ENCODE results near the gene KXD1.

GRCh38 chr19:18610556-18611326 is 53.1 kb downstream of the KXD1 start:
- TF ChIP-seq CTCF (IDR thresholded peaks at IDR 0.05) (no peak), POLR2A (IDR thresholded peaks at IDR 0.05; ENCODE audit: low read depth) (no peak)

Data from esophagus muscularis mucosa (tissue), 3 donors.